Fibroblast of mammary gland (primary cell): ENCODE results near the gene BAZ1B.

Experiments used
- DNase-seq: peaks from one replicate; pipeline ENCODE4 v3.0.0-alpha.2; 2010; ENCODE audit warnings: low read depth
- H3K4me3 ChIP-seq: 2 replicates; pipeline ENCODE4 v1.5.1; 2011; ENCODE audit warnings: low read depth, mild to moderate bottlenecking, low read length, moderate library complexity; ENCODE audit not compliant: control insufficient read depth
- CTCF ChIP-seq: conservative IDR thresholded peaks from 2 replicates; pipeline ENCODE4 v1.5.1; 2011; ENCODE audit warnings: low read depth, low read length, inconsistent platforms; ENCODE audit not compliant: control insufficient read depth, insufficient read depth

The BAZ1B gene

GRCh38 chr7:73521636-73522104 lies 423 bp downstream of the BAZ1B start:
- TF ChIP-seq CTCF = no peak
- peak overlapping the region; percentile 80 for H3K4me3 ChIP-seq

GRCh38 chr7:73520673-73521635 lies 1.1 kb downstream of the BAZ1B start:
- DNase-seq = peak; percentile 27
- peak overlapping the region; percentile 80 for H3K4me3 ChIP-seq
- no peak for TF ChIP-seq CTCF

More at GRCh38 chr7:73521636-73522104, 423 bp downstream of the BAZ1B start:
- no peak for DNase-seq

- peak overlapping the region; percentile 80 for H3K4me3 ChIP-seq
- TF ChIP-seq CTCF = no peak
- peak; percentile 8 for DNase-seq
These were observed 2.0 kb downstream of the BAZ1B start for GRCh38 chr7:73519867-73520672.

GRCh38 chr7:73518470-73518869 lies 3.6 kb downstream of the BAZ1B start:
- H3K4me3 ChIP-seq = no peak overlapping the region
- TF ChIP-seq CTCF = no peak
- no peak for DNase-seq

- TF ChIP-seq CTCF = no peak
- DNase-seq = no peak
- H3K4me3 ChIP-seq = no peak overlapping the region
These were observed 4.7 kb downstream of the BAZ1B start for GRCh38 chr7:73517241-73517995.

- no peak for TF ChIP-seq CTCF
- no peak for DNase-seq
- H3K4me3 ChIP-seq = no peak overlapping the region
These were observed 6.9 kb downstream of the BAZ1B start for GRCh38 chr7:73515178-73515577.
